ENCODE data around the gene TUT4.

DNA sequence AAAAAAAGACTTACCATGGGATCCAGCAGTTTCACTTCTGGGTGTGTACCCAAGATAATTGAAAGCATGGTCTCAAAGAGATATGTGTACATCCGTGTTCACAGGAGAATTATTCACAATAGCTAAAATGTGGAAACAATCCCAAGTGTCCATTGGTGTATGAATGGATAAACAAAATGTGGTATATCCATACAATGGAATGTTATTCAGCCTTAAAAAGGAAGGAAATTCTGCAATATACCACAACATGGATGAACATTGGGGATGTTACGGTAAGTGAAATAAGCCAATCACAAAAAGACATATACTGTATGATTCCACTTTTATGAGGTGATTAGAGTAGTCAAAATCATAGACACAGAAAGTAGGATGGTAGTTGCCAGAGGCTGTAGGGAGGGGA is 7.0 kb upstream of the TUT4 start:
- TF ChIP-seq, protein P1, sequence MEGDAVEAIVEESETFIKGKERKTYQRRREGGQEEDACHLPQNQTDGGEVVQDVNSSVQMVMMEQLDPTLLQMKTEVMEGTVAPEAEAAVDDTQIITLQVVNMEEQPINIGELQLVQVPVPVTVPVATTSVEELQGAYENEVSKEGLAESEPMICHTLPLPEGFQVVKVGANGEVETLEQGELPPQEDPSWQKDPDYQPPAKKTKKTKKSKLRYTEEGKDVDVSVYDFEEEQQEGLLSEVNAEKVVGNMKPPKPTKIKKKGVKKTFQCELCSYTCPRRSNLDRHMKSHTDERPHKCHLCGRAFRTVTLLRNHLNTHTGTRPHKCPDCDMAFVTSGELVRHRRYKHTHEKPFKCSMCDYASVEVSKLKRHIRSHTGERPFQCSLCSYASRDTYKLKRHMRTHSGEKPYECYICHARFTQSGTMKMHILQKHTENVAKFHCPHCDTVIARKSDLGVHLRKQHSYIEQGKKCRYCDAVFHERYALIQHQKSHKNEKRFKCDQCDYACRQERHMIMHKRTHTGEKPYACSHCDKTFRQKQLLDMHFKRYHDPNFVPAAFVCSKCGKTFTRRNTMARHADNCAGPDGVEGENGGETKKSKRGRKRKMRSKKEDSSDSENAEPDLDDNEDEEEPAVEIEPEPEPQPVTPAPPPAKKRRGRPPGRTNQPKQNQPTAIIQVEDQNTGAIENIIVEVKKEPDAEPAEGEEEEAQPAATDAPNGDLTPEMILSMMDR (conservative IDR thresholded peaks at IDR 0.05; ENCODE audit: low read depth, low read length): no peak
- TF ChIP-seq FOS (IDR thresholded peaks at IDR 0.05; ENCODE audit: low read depth, low read length): no peak
- no peak for TF ChIP-seq BHLHE40 (IDR thresholded peaks at IDR 0.05; ENCODE audit: low read depth, low read length)
- no peak for TF ChIP-seq RAD21 (IDR thresholded peaks at IDR 0.05; ENCODE audit: low read length)
- no peak for TF ChIP-seq MAZ (IDR thresholded peaks at IDR 0.05; ENCODE audit: borderline replicate concordance, low read depth, low read length)
- no peak for TF ChIP-seq MXI1 (IDR thresholded peaks at IDR 0.05; ENCODE audit: borderline replicate concordance, low read depth, low read length)
- no peak for TF ChIP-seq POLR2A (IDR thresholded peaks at IDR 0.05; ENCODE audit: low read depth, low read length)
- TF ChIP-seq, protein P2, sequence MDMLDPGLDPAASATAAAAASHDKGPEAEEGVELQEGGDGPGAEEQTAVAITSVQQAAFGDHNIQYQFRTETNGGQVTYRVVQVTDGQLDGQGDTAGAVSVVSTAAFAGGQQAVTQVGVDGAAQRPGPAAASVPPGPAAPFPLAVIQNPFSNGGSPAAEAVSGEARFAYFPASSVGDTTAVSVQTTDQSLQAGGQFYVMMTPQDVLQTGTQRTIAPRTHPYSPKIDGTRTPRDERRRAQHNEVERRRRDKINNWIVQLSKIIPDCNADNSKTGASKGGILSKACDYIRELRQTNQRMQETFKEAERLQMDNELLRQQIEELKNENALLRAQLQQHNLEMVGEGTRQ (IDR thresholded peaks at IDR 0.05; ENCODE audit: low read depth, low read length): no peak
- no peak for TF ChIP-seq RFX5 (IDR thresholded peaks at IDR 0.05; ENCODE audit: low read depth, low read length)
- TF ChIP-seq CEBPB (IDR thresholded peaks at IDR 0.05; ENCODE audit: low read depth, low read length): no peak
- TF ChIP-seq SMC3 (IDR thresholded peaks at IDR 0.05; ENCODE audit: low read depth, low read length): no peak
- no peak for TF ChIP-seq RCOR1 (IDR thresholded peaks at IDR 0.05; ENCODE audit: insufficient replicate concordance, low read length)
- TF ChIP-seq, protein P3, sequence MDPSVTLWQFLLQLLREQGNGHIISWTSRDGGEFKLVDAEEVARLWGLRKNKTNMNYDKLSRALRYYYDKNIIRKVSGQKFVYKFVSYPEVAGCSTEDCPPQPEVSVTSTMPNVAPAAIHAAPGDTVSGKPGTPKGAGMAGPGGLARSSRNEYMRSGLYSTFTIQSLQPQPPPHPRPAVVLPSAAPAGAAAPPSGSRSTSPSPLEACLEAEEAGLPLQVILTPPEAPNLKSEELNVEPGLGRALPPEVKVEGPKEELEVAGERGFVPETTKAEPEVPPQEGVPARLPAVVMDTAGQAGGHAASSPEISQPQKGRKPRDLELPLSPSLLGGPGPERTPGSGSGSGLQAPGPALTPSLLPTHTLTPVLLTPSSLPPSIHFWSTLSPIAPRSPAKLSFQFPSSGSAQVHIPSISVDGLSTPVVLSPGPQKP (IDR thresholded peaks at IDR 0.05; ENCODE audit: borderline replicate concordance, low read depth, low read length): no peak
